GM10847 (cell line): Measurements from ENCODE around the gene SEC14L3.

Experiments
- POLR2A ChIP-seq: IDR thresholded peaks from 2 replicates; pipeline ENCODE4 v1.6.1; 2011; ENCODE audit not compliant: insufficient read length; ENCODE audit errors: extremely low read depth

SEC14L3 gene

DNA sequence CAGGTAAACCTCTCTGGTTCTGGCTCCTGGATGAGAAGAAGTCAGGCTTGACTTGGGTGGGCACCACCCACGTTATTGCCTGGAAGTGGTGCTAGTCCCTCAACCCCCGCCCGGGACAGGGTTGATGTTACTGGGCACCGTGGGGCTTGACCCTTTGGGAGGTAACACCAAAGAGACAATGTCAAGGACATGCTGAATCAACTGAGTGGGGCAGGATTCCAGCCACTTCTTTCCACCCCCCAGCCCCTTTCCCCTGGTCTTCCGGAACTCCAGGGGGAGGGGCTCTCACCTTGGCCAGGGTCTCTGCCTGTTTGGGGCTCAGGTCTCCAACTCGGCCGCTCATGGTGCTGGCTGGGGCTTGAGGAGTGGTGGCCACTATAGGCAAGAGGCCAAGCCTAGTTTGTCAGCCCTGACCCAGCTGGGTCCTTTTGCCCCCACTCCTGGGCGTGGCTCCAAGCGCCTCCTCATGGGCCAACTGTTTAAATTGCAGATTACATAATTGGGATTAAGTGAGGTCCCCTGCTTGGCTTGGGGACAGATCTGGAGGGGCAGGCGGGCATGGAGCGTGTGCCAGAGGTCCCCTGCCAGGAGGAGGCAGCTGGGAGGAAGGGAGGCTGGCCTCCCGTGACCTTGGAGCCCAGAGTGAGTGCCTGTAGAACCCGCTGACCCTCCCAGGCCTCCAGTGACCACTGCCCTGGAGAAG is at the start of gene SEC14L3:
Gene SEC14L3 (minus strand): TSS at position 402 of the 703 bp plus-strand sequence. CDS start 59 bp downstream, at position 343.
- no peak for TF ChIP-seq POLR2A

DNA sequence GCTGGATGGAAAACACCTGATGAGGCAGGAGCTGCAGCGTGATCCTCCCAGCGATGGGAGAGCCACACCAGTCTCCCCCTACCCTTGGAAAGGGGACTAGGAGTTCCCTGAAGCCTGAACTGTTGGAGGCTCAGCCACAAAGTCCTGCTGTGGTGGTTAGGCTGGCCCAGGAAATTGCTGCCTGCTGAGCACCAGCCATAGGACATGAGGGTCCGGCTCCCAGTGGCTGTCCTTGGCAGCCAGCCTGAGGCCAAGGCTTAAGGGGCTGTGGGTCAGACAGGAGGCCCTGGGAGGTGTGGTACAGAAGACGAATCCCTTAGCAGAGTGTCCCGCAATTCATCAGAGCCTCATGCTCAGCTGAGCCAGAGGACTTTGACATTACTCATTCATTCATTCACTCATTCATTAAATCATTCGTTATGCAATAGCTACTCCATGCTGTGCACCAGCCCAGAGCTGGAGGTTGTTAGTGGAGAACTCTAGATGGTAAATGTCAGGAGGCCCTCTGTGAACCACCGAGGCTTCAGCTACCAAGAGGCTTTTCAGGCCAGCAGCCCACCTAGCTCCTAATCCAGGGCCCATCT is 48.1 kb upstream of the SEC14L3 start:
- no peak for TF ChIP-seq POLR2A

DNA sequence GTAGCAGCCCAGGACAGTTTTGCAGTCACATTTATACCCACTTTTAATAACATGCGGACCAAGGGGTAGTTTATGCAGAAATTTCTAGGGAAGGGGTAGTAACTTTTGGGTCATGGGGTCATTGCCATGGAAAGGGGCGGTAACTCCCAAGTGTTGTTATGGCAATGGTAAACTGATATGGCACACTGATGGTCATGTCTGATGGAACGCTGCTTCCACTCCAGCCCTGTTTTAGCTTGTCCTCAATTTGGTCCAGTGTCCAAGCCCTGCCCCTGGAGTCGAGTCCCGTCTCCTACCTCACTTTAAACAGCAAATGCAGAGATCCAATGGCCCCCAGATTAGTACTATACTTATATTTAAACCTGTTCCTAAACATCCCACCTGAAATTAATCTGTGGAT is 44.9 kb upstream of the SEC14L3 start:
- no peak for TF ChIP-seq POLR2A

DNA sequence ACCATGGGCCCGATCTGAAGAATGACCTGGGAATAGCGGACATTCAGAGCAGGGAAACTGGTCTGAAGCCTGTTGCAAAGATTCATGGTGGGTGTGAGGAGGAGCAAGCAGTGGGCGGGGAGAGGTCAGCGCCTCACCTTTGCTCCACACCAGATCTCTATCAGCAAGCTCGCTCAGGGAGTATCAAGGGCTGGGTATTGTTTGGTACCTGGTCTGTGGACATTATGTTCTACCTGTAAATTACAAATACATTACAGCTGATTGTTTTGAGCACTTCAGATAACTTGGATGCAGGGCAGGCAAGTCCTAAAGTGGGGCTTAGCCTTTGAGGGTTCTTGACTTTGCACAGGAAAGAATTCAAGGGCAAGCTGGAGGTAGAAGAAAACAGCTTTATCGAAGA is 44.5 kb upstream of the SEC14L3 start:
- no peak for TF ChIP-seq POLR2A

DNA sequence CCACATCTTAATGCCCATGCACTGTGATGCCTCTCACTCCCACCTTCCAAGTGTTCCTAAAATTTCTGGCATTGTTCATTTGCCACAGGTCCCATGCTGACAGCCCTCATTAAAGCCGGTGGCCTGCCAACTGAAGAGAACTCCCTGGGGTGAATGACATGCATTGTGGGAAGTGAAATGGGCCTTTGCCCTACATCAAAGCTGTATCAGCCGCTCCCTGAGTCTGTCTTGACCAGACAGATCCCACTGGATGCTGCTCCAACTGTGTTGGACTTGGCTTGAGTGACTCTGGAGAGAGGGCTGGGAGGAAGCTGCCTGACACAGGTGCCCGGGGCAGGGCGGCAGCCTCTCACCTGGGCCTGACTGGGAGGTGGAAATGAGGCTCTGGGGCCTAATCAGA is 42.4 kb upstream of the SEC14L3 start:
- no peak for TF ChIP-seq POLR2A

DNA sequence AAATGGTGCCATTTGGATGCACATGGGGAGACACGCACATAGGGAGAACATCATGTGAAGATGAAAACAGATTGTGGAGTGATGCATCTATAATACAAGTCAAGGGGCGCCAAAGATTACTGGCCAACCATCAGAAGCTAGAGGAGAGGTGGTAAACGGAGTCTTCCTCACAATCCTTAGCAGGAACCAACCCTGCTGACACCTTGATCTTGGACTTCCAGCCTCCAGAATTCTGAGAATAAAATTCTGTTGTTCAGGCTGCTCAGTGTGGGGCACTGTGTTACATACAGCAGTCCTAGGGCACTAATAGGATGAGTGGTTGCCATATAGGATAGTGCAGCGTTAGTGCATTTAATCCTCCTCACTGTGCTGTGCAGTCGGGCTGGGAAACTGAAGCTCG is 41.6 kb upstream of the SEC14L3 start:
- TF ChIP-seq POLR2A, result no peak

DNA sequence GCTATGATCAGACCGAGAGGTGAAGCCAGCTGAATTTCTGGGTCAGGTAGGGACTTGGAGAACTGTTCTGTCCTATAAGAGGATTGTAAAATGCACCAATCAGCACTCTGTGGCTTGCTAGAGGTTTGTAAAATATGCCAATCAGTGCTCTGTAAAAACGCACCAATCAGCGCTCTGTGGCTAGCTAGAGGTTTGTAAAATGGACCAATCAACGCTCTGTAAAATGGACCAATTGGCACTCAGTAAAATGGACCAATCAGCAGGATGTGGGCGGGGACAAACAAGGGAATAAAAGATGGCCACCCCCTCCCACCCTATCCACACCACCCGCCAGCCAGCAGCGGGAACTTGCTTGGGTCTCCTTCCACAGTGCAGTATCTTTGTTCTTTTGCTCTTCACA is 40.1 kb upstream of the SEC14L3 start:
- TF ChIP-seq POLR2A, result no peak

DNA sequence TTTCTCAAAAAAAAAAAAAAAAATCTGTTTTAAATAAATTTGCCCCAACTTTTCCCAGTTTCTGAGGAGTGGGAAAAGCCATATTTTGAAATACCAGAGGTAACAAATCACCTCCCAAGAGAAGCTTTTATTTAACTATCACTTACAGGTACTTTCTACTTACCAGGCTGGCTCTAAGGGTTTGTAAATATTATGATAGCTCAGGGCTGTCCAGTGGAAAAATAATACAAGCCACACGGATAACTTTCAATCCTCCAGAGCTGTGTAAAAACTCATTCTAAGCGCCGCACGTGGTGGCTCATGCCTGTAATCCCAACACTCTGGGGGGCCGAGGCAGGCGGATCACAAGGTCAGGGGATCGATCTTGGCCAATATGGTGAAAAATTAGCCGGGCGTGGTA is 39.3 kb upstream of the SEC14L3 start:
- TF ChIP-seq POLR2A, result no peak

DNA sequence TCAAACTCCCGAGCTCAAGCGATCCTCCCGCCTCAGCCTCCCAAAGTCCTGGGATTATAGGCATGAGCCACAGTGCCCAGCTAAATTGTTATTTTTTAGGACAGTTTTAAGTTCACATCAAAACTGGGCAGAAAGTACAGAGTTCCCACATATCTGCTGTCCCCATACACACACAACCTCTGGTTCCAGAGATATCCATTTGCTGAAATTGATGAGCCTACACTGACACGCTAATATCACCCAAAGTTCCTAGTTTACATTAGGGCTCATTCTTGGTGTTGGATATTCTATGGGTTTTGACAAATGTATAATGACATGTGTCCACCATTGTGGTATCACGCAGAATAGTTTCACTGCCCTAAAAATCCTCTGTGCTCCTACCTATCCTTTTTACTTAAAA is 36.4 kb upstream of the SEC14L3 start:
- TF ChIP-seq POLR2A, result no peak

DNA sequence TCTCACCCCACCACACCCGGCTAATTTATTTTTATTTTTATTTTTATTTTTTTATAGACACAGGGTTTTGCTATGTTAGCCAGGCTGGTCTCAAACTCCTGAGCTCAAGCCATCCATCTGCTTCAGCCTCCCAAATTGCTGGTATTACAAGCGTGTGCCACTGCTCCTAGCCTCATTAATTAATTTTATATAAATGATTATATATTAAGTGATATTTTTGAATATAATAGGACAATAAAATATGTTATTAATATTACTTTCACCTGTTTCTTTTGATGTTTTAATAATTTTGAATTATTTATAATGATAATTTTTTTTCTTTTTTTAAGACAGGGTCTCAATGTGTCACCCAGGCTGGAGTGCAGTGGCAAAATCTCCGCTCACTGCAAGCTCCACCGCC is 35.9 kb upstream of the SEC14L3 start:
- no peak for TF ChIP-seq POLR2A

DNA sequence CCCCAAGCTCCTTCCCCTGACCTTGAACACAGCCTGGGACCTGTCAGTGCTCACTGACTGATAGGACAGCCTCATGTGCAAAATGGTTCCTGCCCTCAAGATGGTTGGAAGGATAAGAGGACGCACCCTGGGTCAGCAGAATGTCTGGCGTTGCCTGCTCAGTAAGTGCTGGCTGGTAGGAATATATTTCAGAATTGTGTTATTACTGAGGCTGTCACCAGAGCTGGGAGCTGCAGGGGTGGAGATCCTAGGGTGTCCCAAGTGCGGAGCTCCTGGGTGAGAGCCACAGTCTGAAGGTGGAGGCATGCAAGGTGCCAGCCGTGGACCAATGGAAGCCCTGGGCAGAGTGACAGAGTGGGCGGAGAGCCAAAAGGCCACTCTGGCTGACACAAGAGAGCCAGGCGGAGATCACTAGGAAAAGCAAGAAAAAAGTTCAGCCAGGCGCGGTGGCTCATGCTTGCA is 34.7 kb upstream of the SEC14L3 start:
- TF ChIP-seq POLR2A, result no peak

DNA sequence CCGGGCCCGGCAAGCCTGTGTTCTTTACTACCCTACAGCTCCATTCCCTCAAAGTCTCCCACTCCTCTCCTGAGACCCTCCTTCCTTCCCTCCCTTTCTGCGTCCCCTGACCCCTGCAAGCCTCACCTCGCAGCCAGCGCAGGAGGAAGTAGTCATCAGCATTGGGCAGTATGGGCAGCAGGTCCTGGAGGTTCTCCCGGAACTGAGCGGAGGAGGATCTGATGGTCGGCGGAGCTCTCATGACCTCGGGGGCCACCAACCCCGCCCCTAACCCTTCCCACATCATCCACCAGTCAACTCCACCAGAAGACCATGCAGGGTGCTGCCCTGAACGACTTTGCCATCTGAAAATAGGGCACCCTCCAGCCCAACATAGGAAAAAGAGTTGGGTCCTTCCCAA is 31.7 kb upstream of the SEC14L3 start:
- TF ChIP-seq POLR2A, result no peak

DNA sequence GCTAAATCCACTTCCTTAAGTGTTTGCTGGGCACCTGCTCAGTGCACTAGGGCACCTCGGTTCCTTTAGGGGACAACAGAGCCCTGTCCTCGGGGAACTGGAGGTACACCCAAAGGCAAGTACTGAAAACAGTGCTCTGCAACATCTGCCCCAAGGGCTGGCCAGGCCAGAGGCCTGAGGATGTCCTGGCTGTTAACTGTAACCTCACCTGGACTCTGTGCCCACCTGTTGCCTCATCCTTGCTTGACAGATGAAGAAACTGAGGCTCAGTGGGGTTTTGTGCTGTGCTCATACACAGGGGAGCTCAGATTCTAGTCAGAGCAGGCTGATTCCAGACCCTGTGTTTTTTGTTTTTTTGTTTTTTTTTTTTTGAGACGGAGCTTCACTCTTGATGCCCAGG is 31.1 kb upstream of the SEC14L3 start:
- TF ChIP-seq POLR2A, result no peak

DNA sequence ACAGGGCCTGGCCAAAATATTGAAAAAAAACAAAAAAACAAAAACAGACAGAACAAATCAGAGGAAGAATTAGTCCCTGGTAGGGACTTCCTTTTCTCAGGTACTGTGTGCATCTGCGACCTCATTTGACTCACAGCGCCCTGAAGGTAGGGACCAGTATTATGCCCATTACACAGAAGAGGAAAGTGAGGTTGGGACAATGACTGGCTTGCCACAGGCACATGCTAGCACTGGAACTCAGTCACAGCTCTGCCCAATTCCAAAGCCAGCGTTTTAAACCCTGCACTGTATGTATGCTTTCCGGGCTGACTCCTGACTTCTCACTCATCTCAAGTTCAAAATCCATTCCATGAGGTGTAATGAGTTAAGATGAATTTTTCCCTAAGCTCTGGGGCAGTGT is 30.3 kb upstream of the SEC14L3 start:
- no peak for TF ChIP-seq POLR2A

DNA sequence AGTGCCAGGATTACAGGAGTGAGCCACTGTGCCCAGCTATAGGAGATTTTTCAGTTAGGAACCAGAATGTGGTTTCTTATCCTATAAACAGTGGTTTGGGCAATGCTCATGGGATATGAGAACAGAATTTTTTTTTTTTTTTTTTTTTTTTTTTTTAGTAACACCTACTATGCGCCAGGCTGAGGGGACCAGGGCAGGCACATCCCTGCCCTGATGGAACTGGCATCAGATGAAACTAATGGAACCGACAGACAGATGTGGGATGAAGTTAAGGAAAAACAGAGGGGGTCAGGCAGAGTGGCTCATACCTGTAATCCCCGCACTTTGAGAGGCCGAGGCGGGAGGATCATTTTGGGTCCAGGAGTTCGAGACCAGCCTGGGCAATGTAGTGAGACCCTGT is 28.8 kb upstream of the SEC14L3 start:
- TF ChIP-seq POLR2A, result no peak

DNA sequence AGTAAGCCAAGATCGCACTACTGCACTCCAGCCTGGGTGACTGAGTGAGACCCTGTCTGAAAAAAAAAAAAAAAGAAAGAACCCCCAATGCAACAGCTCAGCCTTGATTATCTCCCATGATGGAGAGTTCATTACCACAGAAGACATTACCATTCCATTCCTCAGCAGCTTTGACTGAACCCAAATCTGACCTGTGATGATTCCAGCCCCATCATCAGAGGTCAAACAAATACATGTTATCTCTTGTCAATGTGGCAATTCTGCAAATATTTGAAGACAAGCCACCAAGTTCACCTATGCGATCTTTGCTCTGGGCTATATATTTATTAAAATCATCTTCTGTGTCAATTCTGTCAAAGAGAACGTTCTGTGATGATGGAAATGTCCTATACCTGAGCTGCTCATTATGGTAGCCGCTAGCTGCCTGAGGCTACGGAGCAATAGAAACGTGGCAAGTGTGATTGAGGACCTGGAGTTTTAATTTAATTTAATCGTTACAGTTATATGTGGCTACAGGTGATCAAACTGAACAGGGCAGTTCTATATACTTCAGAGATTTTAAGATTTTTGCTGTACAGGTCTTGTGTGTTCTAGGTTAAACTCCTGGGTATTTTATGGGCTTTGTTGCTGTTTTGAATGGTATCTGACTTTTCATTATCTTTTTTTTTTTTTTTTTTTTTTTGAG is 25.8 kb upstream of the SEC14L3 start:
- no peak for TF ChIP-seq POLR2A
